HepG2 (cell line): ENCODE measurements around the gene TSHZ1. TPM values are rescaled to one million over a fixed set of nuclear protein-coding genes. Genes with fewer than 3 reads are reported as not detected.

Experiments
- ATAC-seq: fragments of 200-7000 bp; cut with Tn5 transposase; 3 replicates; pipeline ENCODE4 v1.9.1; 2020; ENCODE audit warnings: mild to moderate bottlenecking, moderate library complexity
- BruUV-seq: library from RNA; stranded (reverse); fragments of 400-500 nt; replicated peaks from 2 replicates; lab custom pipeline; 2021; lab: Mats Ljungman, UMichigan
- CTCF ChIA-PET: fragments of 300-600 bp; formaldehyde crosslinking; extraction: SDS; loops from one replicate; lab custom pipeline; 2021; ENCODE audit warnings: low total read pairs, inconsistent platforms, low intra/inter-chr PET ratio; lab: Yijun Ruan, JAX
- POLR2A ChIA-PET: fragments of 350-600 bp; sonication (Branson Sonifier 250); formaldehyde crosslinking; loops from one replicate; lab custom pipeline; 2020; ENCODE audit warnings: antibody characterized with exemption, inconsistent platforms; lab: Yijun Ruan, JAX
- DNase-seq: peaks from one replicate; pipeline ENCODE4 v3.0.0-alpha.2; 2015; ENCODE audit warnings: low spot score
- FAIRE-seq: peaks from 3 replicates; lab custom pipeline; 2011; peaks lifted over from hg19 to GRCh38; lab: Jason Lieb, UNC
- H2AFZ ChIP-seq: one replicate; pipeline ENCODE4 v1.6.1; 2011; ENCODE audit warnings: low read length, inconsistent platforms
- H3K27ac ChIP-seq: fragments of 300-600 bp; 3 replicates; pipeline ENCODE4 v1.8.0; 2011; ENCODE audit warnings: mixed run types, mild to moderate bottlenecking, mixed read lengths, low read length, inconsistent platforms; ENCODE audit not compliant: insufficient read depth; ENCODE audit errors: extremely low read length
- H3K27me3 ChIP-seq, 2 experiments: fragments of 200-600 bp in 1 of 2; 2 replicates in 1 of 2; 3 replicates in 1 of 2; pipeline versions ENCODE4 v1.6.0 to v1.8.0; 2011; ENCODE audit warnings: low read length in 2 of 2, mild to moderate bottlenecking in 2 of 2, moderate library complexity in 2 of 2, inconsistent platforms in 1 of 2; ENCODE audit not compliant: insufficient read depth in 2 of 2, control insufficient read depth in 1 of 2
- H3K36me3 ChIP-seq, 2 experiments: fragments of 200-600 bp in 1 of 2; replicated peaks in 1 of 2; 2 replicates in 1 of 2; 3 replicates in 1 of 2; pipeline versions ENCODE4 v1.5.1 to v1.8.0; 2011; ENCODE audit warnings: low read length in 2 of 2, inconsistent platforms in 1 of 2; ENCODE audit not compliant: insufficient read depth in 2 of 2, control insufficient read depth in 1 of 2
- H3K4me1 ChIP-seq: 2 replicates; pipeline ENCODE4 v1.5.1; 2012; ENCODE audit warnings: low read length, inconsistent platforms; ENCODE audit not compliant: insufficient read depth
- H3K4me2 ChIP-seq: 2 replicates; pipeline ENCODE4 v1.6.0; 2011; ENCODE audit warnings: low read depth, low read length, inconsistent platforms
- H3K4me3 ChIP-seq, 3 experiments: fragments of 200-600 bp in 1 of 3; sonication (generic), shearing (Covaris generic) in 1 of 3; replicated peaks in 1 of 3; 2 replicates each; pipeline ENCODE4 v1.5.1; 2011 to 2016; ENCODE audit warnings: low read length in 3 of 3, inconsistent platforms in 2 of 3, low read depth in 2 of 3, mild to moderate bottlenecking in 2 of 3, control low read depth in 1 of 3, mixed read lengths in 1 of 3; ENCODE audit not compliant: insufficient read depth in 1 of 3
- H3K79me2 ChIP-seq: one replicate; pipeline ENCODE4 v1.6.1; 2011; ENCODE audit warnings: low read length, inconsistent platforms; ENCODE audit not compliant: insufficient read depth
- H3K9ac ChIP-seq: 2 replicates; pipeline ENCODE4 v1.6.0; 2011; ENCODE audit warnings: mild to moderate bottlenecking, low read depth, low read length, inconsistent platforms; ENCODE audit not compliant: insufficient read depth
- H3K9me3 ChIP-seq: 2 replicates; pipeline ENCODE4 v1.5.1; 2012; ENCODE audit warnings: mild to moderate bottlenecking, low read length
- H4K20me1 ChIP-seq: 2 replicates; pipeline ENCODE4 v1.6.0; 2011; ENCODE audit warnings: inconsistent platforms, mild to moderate bottlenecking, low read length, moderate library complexity; ENCODE audit not compliant: insufficient read depth
- AGO2 ChIP-seq: fragments of 200-400 bp; formaldehyde crosslinking; optimal IDR thresholded peaks from 2 replicates; pipeline ENCODE3; 2017; ENCODE audit warnings: mild to moderate bottlenecking, low read depth, low read length, moderate library complexity
- SNAPC2 ChIP-seq: sonication (generic); formaldehyde crosslinking; IDR thresholded peaks from 2 replicates; pipeline ENCODE4 v1.8.1; 2022; ENCODE audit warnings: mild to moderate bottlenecking, missing genetic modification reagents
- ZNF83 ChIP-seq: sonication (generic); formaldehyde crosslinking; IDR thresholded peaks from 2 replicates; pipeline ENCODE4 v1.4.0; 2020; ENCODE audit warnings: missing genetic modification reagents, mild to moderate bottlenecking, borderline replicate concordance
- WGBS: methylation state at CpG from one replicate; pipeline ENCODE4 v1.1.6; 2017; ENCODE audit warnings: low lambda C conversion rate; 5-methylcytosine and 5-hydroxymethylcytosine counted together
- in situ Hi-C: cut with HindIII; loops from 2 replicates; pipeline ENCODE4 v1.10.0; 2017; ENCODE audit warnings: low pct_unique_long_range_greater_than_20kb; ENCODE audit not compliant: extremely low pct_ligation_motif_present
- intact Hi-C: fragments of 100-400 bp; cut with micrococcal nuclease; formaldehyde crosslinking; loops from one replicate; pipeline ENCODE4 v1.10.0; 2022; ENCODE audit not compliant: unreplicated experiment
- polyA plus RNA-seq, 8 experiments: library from polyadenylated mRNA; depleted of rRNA in 3 of 8; stranded (reverse) in 7 of 8; unstranded in 1 of 8; fragments of >200 nt; fragmentation: Illumina TruSeq in 4 of 8; extraction: Trizol in 4 of 8; gene quantifications; 2 replicates each; pipeline versions ENCODE4 v1.2.1 to v1.2.3, GENCODE V29; 2011 to 2016; ENCODE audit warnings: low read depth in 4 of 8, missing spikeins in 1 of 8, mixed read lengths in 1 of 8; ENCODE audit not compliant: insufficient read depth in 1 of 8
- total RNA-seq, 5 experiments: library from RNA; depleted of rRNA; stranded (reverse); fragments of >200 nt; fragmentation: Illumina TruSeq; extraction: Trizol; gene quantifications; 2 replicates each; pipeline ENCODE4 v1.2.3, GENCODE V29; 2016; ENCODE audit warnings: low read depth in 1 of 5

TSHZ1 gene
- total and polyA plus RNA-seq, 2 of the 13 experiments (the other 11 are each of a cell fraction or from before 2014, with no cell fraction given), result 2.5 to 2.7 TPM

GRCh38 chr18:75203416-75204268 is 7.0 kb upstream of the TSHZ1 start:
- Histone ChIP-seq H3K27ac (no peak overlapping the region), H3K4me3 (no peak overlapping the region), H3K9me3 (no peaks in the 10 kb centered on the region), H3K4me2 (no peak overlapping the region), H3K36me3 (peaks cover 2 to 13% of the 10 kb centered on the region in 2 experiments; a peak in 4 of 5 replicates), H4K20me1 (peaks cover 11% of the 10 kb centered on the region; the same call in 1 of the 2 replicates), H3K9ac (no peak overlapping the region), H3K79me2 (peaks cover 54% of the 10 kb centered on the region), H3K4me1 (peaks cover 21% of the 10 kb centered on the region), H2AFZ (no peak overlapping the region), H3K27me3 (no peaks in the 10 kb centered on the region; a peak in 1 of 5 replicates)
- in situ Hi-C loops (loop anchor here (25.0 kb wide), 1 partner anchor 916 kb away; the partner anchor contains the start of gene CYB5A), intact Hi-C loops (no loop called here)
- TF ChIP-seq AGO2, result peak; percentile 11
- no peak for TF ChIP-seq ZNF83
- ChIA-PET CTCF (no interaction called here), POLR2A (no interaction called here)
- ATAC-seq (no peak), DNase-seq (no peak), FAIRE-seq (no peak)
- 97% methylated on average over 21 of the region's 24 CpGs for whole genome bisulfite sequencing
- BruUV-seq, result no TSS peak

- H3K9ac ChIP-seq, result no peak overlapping the region
- FAIRE-seq (no peak), DNase-seq (no peak), ATAC-seq (no peak)
- no peak overlapping the region for H3K27ac ChIP-seq
- intact Hi-C loops (no loop called here), in situ Hi-C loops (loop anchor here (25.0 kb wide), 1 partner anchor 917 kb away; the partner anchor contains the start of gene CYB5A)
- no peak overlapping the region for H3K4me3 ChIP-seq
- no peaks in the 10 kb centered on the region; a peak in 2 of 5 replicates for H3K27me3 ChIP-seq
- peaks cover 11% of the 10 kb centered on the region; the same call in 1 of the 2 replicates for H4K20me1 ChIP-seq
- peaks cover 21% of the 10 kb centered on the region for H3K4me1 ChIP-seq
- H3K9me3 ChIP-seq, result no peaks in the 10 kb centered on the region
- peaks cover 2 to 13% of the 10 kb centered on the region in 2 experiments; a peak in 4 of 5 replicates for H3K36me3 ChIP-seq
- POLR2A ChIA-PET, result no interaction called here
- H3K79me2 ChIP-seq, result peaks cover 54% of the 10 kb centered on the region
- no peak overlapping the region for H2AFZ ChIP-seq
- no TSS peak for BruUV-seq
- no peak for TF ChIP-seq SNAPC2 (CRISPR knock-in tag)
- TF ChIP-seq AGO2, result peak; percentile 7
- TF ChIP-seq, all 625 proteins: peak for 1
- CTCF ChIA-PET, result no interaction called here
- H3K4me2 ChIP-seq, result no peak overlapping the region
- WGBS, result over 99% methylated on average over 23 of the region's 35 CpGs
Observed at GRCh38 chr18:75204269-75204731, 6.3 kb upstream of the TSHZ1 start.
